ENCODE data around the gene ARHGAP22. TPM values are rescaled to one million over a fixed set of nuclear protein-coding genes. Genes with fewer than 3 reads are reported as not detected.

Gene ARHGAP22
- total and polyA plus RNA-seq, 8 donors: 2.2 to 10.4 (median 2.8) TPM

- Histone ChIP-seq H3K27me3 (no peaks in the 10 kb centered on the region), H3K36me3 (no peaks in the 10 kb centered on the region), H3K4me1 (no peaks in the 10 kb centered on the region), H3K27ac (no peak overlapping the region), H3K4me3 (no peak overlapping the region), H3K9me3 (no peaks in the 10 kb centered on the region)
- ATAC-seq: no peak
- DNase-seq: no peak
- intact Hi-C loops (cut with DNase I): no loop called here
- TF ChIP-seq CTCF (IDR thresholded peaks at IDR 0.05): no peak
These were observed 130.0 kb downstream of the ARHGAP22 start for GRCh38 chr10:48474765-48475365.

- ATAC-seq (no peak), DNase-seq (no peak)
- intact Hi-C loops (cut with DNase I): no loop called here
- no peaks in the 10 kb centered on the region for H3K9me3 ChIP-seq
- no peak for TF ChIP-seq CTCF (IDR thresholded peaks at IDR 0.05)
- no peaks in the 10 kb centered on the region for H3K4me1 ChIP-seq
- no peak overlapping the region for H3K27ac ChIP-seq
- no peaks in the 10 kb centered on the region for H3K27me3 ChIP-seq
- H3K36me3 ChIP-seq: no peaks in the 10 kb centered on the region
- H3K4me3 ChIP-seq: no peak overlapping the region
These were observed 131.2 kb downstream of the ARHGAP22 start for GRCh38 chr10:48473704-48474103.

GRCh38 chr10:48472501-48473069 is 132.3 kb downstream of the ARHGAP22 start:
- intact Hi-C loops (cut with DNase I): no loop called here
- no peaks in the 10 kb centered on the region for H3K36me3 ChIP-seq
- no peak overlapping the region for H3K4me3 ChIP-seq
- TF ChIP-seq CTCF (IDR thresholded peaks at IDR 0.05): no peak
- H3K4me1 ChIP-seq: no peaks in the 10 kb centered on the region
- H3K27me3 ChIP-seq: no peaks in the 10 kb centered on the region
- H3K9me3 ChIP-seq: no peaks in the 10 kb centered on the region
- DNase-seq (no peak), ATAC-seq (no peak)
- H3K27ac ChIP-seq: no peak overlapping the region

- intact Hi-C loops (cut with DNase I): no loop called here
- H3K36me3 ChIP-seq: no peaks in the 10 kb centered on the region
- H3K4me3 ChIP-seq: no peak overlapping the region
- no peaks in the 10 kb centered on the region for H3K4me1 ChIP-seq
- no peak for DNase-seq
- peaks cover 5 to 10% of the 10 kb centered on the region in 2 donors for H3K27me3 ChIP-seq
- no peak for TF ChIP-seq CTCF (IDR thresholded peaks at IDR 0.05)
- no peak for ATAC-seq
- H3K9me3 ChIP-seq: no peaks in the 10 kb centered on the region
- H3K27ac ChIP-seq: no peak overlapping the region
These were observed 133.7 kb downstream of the ARHGAP22 start for GRCh38 chr10:48470893-48471805.
